PC-3 (cell line): ENCODE data around the gene ZNF396. TPM values are rescaled to one million over a fixed set of nuclear protein-coding genes. Genes with fewer than 3 reads are reported as not detected.

Experiments
- ATAC-seq: fragments of 200-7000 bp; cut with Tn5 transposase; 2 replicates; pipeline ENCODE4 v1.9.1; 2020; ENCODE audit warnings: mild to moderate bottlenecking, moderate library complexity
- BruUV-seq: library from RNA; stranded (reverse); fragments of 400-500 nt; replicated peaks from 2 replicates; lab custom pipeline; 2021; lab: Mats Ljungman, UMichigan
- CTCF ChIA-PET: fragments of 300-600 bp; sonication (Branson Sonifier 250); formaldehyde crosslinking; loops from one replicate; lab custom pipeline; 2022; ENCODE audit warnings: antibody characterized with exemption; lab: Charles Lee
- POLR2A ChIA-PET: fragments of 300-600 bp; sonication (Branson Sonifier 250); formaldehyde crosslinking; loops from one replicate; lab custom pipeline; 2022; ENCODE audit warnings: antibody characterized with exemption; ENCODE audit not compliant: unreplicated experiment; lab: Charles Lee
- DNase-seq: peaks from one replicate; pipeline ENCODE4 v3.0.0-alpha.2; 2015
- H2AFZ ChIP-seq: fragments of 300-600 bp; sonication (generic); 2 replicates; pipeline ENCODE4 v1.6.0; 2016; ENCODE audit warnings: antibody characterized with exemption, low read length
- H3F3A ChIP-seq: fragments of 300-600 bp; sonication (generic); one replicate; pipeline ENCODE4 v1.6.0; 2017; ENCODE audit warnings: antibody characterized with exemption, low read length, control low read depth, mild to moderate bottlenecking; ENCODE audit not compliant: unreplicated experiment
- H3K27ac ChIP-seq: fragments of 300-600 bp; sonication (generic); 2 replicates; pipeline ENCODE4 v1.5.1; 2016; ENCODE audit warnings: mild to moderate bottlenecking, low read length
- H3K27me3 ChIP-seq: fragments of 300-600 bp; sonication (generic); 2 replicates; pipeline ENCODE4 v1.6.1; 2016; ENCODE audit warnings: low read length, mixed read lengths
- H3K36me3 ChIP-seq: fragments of 300-600 bp; sonication (generic); 2 replicates; pipeline ENCODE4 v1.6.1; 2016; ENCODE audit warnings: low read depth, mixed run types, low read length, mixed read lengths
- H3K4me1 ChIP-seq: fragments of 300-600 bp; sonication (generic); 2 replicates; pipeline ENCODE4 v1.5.1; 2016; ENCODE audit warnings: low read length; ENCODE audit not compliant: insufficient read depth
- H3K4me2 ChIP-seq: fragments of 300-600 bp; sonication (generic); 2 replicates; pipeline ENCODE4 v1.6.0; 2016; ENCODE audit warnings: low read length
- H3K4me3 ChIP-seq: fragments of 300-600 bp; sonication (generic); 2 replicates; pipeline ENCODE4 v1.5.1; 2016; ENCODE audit warnings: mild to moderate bottlenecking, low read length, mixed read lengths
- H3K79me2 ChIP-seq: fragments of 300-600 bp; sonication (generic); 2 replicates; pipeline ENCODE4 v1.6.1; 2017; ENCODE audit warnings: low read length, mixed read lengths
- H3K9ac ChIP-seq: fragments of 300-600 bp; sonication (generic); 2 replicates; pipeline ENCODE4 v1.6.0; 2016; ENCODE audit warnings: mild to moderate bottlenecking, low read length
- H3K9me2 ChIP-seq: fragments of 300-600 bp; sonication (generic); replicated peaks from 2 replicates; pipeline ENCODE4 v1.6.1; 2016; ENCODE audit warnings: mixed run types, low read length, mixed read lengths
- H3K9me3 ChIP-seq: fragments of 300-600 bp; sonication (generic); 2 replicates; pipeline ENCODE4 v1.6.1; 2016; ENCODE audit warnings: low read length, mixed read lengths
- H4K20me1 ChIP-seq: fragments of 300-600 bp; sonication (generic); 2 replicates; pipeline ENCODE4 v1.6.1; 2016; ENCODE audit warnings: low read length, mixed read lengths
- EZH2 ChIP-seq: fragments of 300-600 bp; sonication (generic); IDR thresholded peaks from one replicate; pipeline ENCODE4 v1.6.1; 2017; ENCODE audit warnings: antibody characterized with exemption, mild to moderate bottlenecking, low read length; ENCODE audit not compliant: unreplicated experiment
- EZH2phosphoT487 ChIP-seq: fragments of 300-600 bp; sonication (generic); IDR thresholded peaks from 2 replicates; pipeline ENCODE4 v1.6.1; 2018; ENCODE audit warnings: mild to moderate bottlenecking, antibody characterized with exemption, low read length, borderline replicate concordance
- intact Hi-C: fragments of 100-400 bp; cut with micrococcal nuclease; formaldehyde crosslinking; loops from 2 replicates; pipeline ENCODE4 v1.9.0; 2023
- total RNA-seq: library from RNA; depleted of rRNA; stranded (reverse); fragments of >200 nt; gene quantifications from 2 replicates; pipeline ENCODE4 v1.2.3, GENCODE V29; 2014
- TF ChIP-seq, protein P1 (sequence below): fragments of 300-600 bp; sonication (generic); conservative IDR thresholded peaks from 2 replicates; pipeline ENCODE4 v1.5.1; 2017; ENCODE audit warnings: antibody characterized with exemption, low read depth, mild to moderate bottlenecking, low read length

ZNF396 gene
- total RNA-seq, 1 experiment from 2014 or later = 0.95 TPM

DNA sequence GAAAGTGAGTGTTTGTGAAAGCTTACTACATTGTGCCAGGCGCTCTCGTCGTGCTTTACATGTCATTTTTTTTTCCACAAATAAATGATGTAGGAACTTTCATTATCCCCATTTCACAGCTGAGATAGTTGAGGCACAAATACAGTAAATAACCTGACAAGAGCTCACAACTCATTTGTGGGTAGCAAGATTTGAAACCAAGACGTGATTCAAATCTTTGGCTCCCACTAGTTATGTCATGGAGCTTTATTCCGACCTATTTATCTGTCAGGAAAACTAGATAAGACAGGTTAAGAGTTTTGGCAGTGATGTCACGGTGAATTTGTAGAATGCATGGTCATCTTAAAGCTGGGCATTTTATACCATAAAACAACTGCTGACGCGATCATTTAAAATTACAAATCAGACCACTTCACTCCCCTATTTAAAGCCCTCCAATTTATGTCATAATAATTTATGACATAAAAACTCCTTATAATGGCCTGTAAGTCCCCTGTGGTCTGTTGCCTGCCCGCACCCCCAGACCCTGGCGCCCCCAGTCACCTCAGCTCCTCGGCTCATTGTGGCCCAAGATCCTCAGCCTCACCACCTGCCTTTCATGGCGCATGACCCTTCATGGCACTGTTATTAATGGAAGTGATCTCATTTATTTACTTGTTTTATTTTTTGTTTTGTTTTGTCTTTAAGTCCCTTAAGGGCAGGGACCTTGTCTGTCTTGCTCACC, 32.2 kb downstream of the ZNF396 start:
- POLR2A ChIA-PET = no interaction called here
- Histone ChIP-seq H3K4me1 (peaks cover 11% of the 10 kb centered on the region; the same call in 1 of the 2 replicates), H3K27ac (peak overlapping the region; percentile 74; the same call in 1 of the 2 replicates), H3K27me3 (no peaks in the 10 kb centered on the region), H4K20me1 (peaks cover 13% of the 10 kb centered on the region; the same call in 1 of the 2 replicates), H3K9me3 (no peaks in the 10 kb centered on the region), H3K9ac (peak overlapping the region; percentile 96), H3K4me3 (peak overlapping the region; percentile 76), H3K9me2 (no peaks in the 10 kb centered on the region), H2AFZ (peak overlapping the region; percentile 84), H3K79me2 (peaks cover 41% of the 10 kb centered on the region), H3K36me3 (peaks cover 1% of the 10 kb centered on the region; the same call in 1 of the 2 replicates), H3F3A (no peaks in the 10 kb centered on the region), H3K4me2 (peak overlapping the region; percentile 88)
- DNase-seq (no peak), ATAC-seq (no peak)
- CTCF ChIA-PET = interaction anchor here (0.6 kb wide), 1 partner anchor 106 kb away, joined by 3 read pairs; no protein-coding TSS in a partner anchor
- TF ChIP-seq EZH2phosphoT487 = no peak
- TF ChIP-seq, protein P1, sequence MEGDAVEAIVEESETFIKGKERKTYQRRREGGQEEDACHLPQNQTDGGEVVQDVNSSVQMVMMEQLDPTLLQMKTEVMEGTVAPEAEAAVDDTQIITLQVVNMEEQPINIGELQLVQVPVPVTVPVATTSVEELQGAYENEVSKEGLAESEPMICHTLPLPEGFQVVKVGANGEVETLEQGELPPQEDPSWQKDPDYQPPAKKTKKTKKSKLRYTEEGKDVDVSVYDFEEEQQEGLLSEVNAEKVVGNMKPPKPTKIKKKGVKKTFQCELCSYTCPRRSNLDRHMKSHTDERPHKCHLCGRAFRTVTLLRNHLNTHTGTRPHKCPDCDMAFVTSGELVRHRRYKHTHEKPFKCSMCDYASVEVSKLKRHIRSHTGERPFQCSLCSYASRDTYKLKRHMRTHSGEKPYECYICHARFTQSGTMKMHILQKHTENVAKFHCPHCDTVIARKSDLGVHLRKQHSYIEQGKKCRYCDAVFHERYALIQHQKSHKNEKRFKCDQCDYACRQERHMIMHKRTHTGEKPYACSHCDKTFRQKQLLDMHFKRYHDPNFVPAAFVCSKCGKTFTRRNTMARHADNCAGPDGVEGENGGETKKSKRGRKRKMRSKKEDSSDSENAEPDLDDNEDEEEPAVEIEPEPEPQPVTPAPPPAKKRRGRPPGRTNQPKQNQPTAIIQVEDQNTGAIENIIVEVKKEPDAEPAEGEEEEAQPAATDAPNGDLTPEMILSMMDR = no peak
- no TSS peak for BruUV-seq
- intact Hi-C loops = loop anchor here (2.0 kb wide), 1 partner anchor 54 kb away; the partner anchor contains the start of gene ZSCAN30

GRCh38 chr18:35343936-35344735, 33.0 kb downstream of the ZNF396 start, which contains the start of gene ZNF24:
Gene ZNF24 (minus strand): TSS chr18:35344420. CDS start chr18:35340650, 3,770 bp downstream.
- Histone ChIP-seq H3K4me1 (peaks cover 11% of the 10 kb centered on the region; the same call in 1 of the 2 replicates), H3K4me2 (peak within 1 kb of the TSS; percentile 88), H3K4me3 (peak within 1 kb of the TSS; percentile 76), H3K36me3 (peaks cover 8% of the 10 kb centered on the region; the same call in 1 of the 2 replicates), H4K20me1 (peaks cover 13% of the 10 kb centered on the region; the same call in 1 of the 2 replicates), H3F3A (no peaks in the 10 kb centered on the region), H3K9me2 (no peaks in the 10 kb centered on the region), H2AFZ (peak within 1 kb of the TSS; percentile 84), H3K9ac (peak within 1 kb of the TSS; percentile 96), H3K79me2 (peaks cover 41% of the 10 kb centered on the region), H3K27me3 (no peaks in the 10 kb centered on the region), H3K9me3 (no peaks in the 10 kb centered on the region), H3K27ac (peak within 1 kb of the TSS; percentile 74)
- ATAC-seq (peak; percentile 83), DNase-seq (peak; percentile 74)
- POLR2A ChIA-PET = no interaction called here
- intact Hi-C loops = loop anchor here (2.0 kb wide), 1 partner anchor 53 kb away; the partner anchor contains the start of gene ZSCAN30
- CTCF ChIA-PET = interaction anchor here (0.6 kb wide), 1 partner anchor 105 kb away, joined by 3 read pairs; no protein-coding TSS in a partner anchor
- TF ChIP-seq EZH2 (no peak), EZH2phosphoT487 (no peak)
- TF ChIP-seq, protein P1 = no peak
- TSS peak; percentile 68 for BruUV-seq
